ENCODE data around the gene PEX14.

GRCh38 chr1:10508511-10508951 is 33.8 kb downstream of the PEX14 start:
- TF ChIP-seq ATF2 (CRISPR knock-in tag; IDR thresholded peaks at IDR 0.05; ENCODE audit: borderline replicate concordance, low read depth) = no peak
- no peak for TF ChIP-seq FOXP1 (CRISPR knock-in tag; IDR thresholded peaks at IDR 0.05; ENCODE audit: borderline replicate concordance)
- TF ChIP-seq CTCF (IDR thresholded peaks at IDR 0.05) = no peak
- TF ChIP-seq SP1 (CRISPR knock-in tag; conservative IDR thresholded peaks at IDR 0.05) = no peak
- no peak for TF ChIP-seq ZNF232 (CRISPR knock-in tag; IDR thresholded peaks at IDR 0.05)

All from WTC11 (cell line).